ENCODE results near the gene SPRY1. TPM values are rescaled to one million over a fixed set of nuclear protein-coding genes. Genes with fewer than 3 reads are reported as not detected.

Gene SPRY1
- total RNA-seq, 2 experiments from 2014 or later = 0.13 to 0.79 TPM

GRCh38 chr4:123433976-123434375, 37.4 kb downstream of the SPRY1 start:
- TF ChIP-seq CTCF (conservative IDR thresholded peaks at IDR 0.05; ENCODE audit: low read length) (no peak), EZH2phosphoT487 (IDR thresholded peaks at IDR 0.05; ENCODE audit: borderline replicate concordance, low read depth, low read length) (no peak)
- H3K9me2 ChIP-seq (ENCODE audit: insufficient read depth, low read length) = no peaks in the 10 kb centered on the region
- intact Hi-C loops (cut with micrococcal nuclease; ENCODE audit: unreplicated experiment) = no loop called here
- POLR2A ChIA-PET = interaction anchor here (0.6 to 1.9 kb wide), 6 partner anchors 10 to 54 kb away, joined by 3 to 7 read pairs (median 4); no protein-coding TSS in a partner anchor
- no peak overlapping the region for H3K4me2 ChIP-seq (ENCODE audit: low read length)
- CTCF ChIA-PET (ENCODE audit: unreplicated experiment) = no interaction called here
- no peaks in the 10 kb centered on the region for H3K4me1 ChIP-seq (ENCODE audit: insufficient read depth, low read length, poor library complexity, severe bottlenecking)
- no peak overlapping the region for H3K4me3 ChIP-seq (ENCODE audit: low read depth, low read length, poor library complexity, severe bottlenecking)
- no peaks in the 10 kb centered on the region for H3K9me3 ChIP-seq (ENCODE audit: low read length)
- no peak overlapping the region for H3K27ac ChIP-seq (ENCODE audit: low read depth, low read length, poor library complexity, severe bottlenecking)
- H2AFZ ChIP-seq (ENCODE audit: low read length) = no peak overlapping the region
- H3K36me3 ChIP-seq (ENCODE audit: insufficient read depth, low read length) = no peaks in the 10 kb centered on the region; the same call in 1 of the 2 replicates
- BruUV-seq (replicated peaks) = no TSS peak
- DNase-seq (ENCODE audit: low spot score) = no peak
- no peaks in the 10 kb centered on the region for H3K79me2 ChIP-seq (ENCODE audit: insufficient read depth, low read depth, low read length)
- no peaks in the 10 kb centered on the region for H4K20me1 ChIP-seq (ENCODE audit: insufficient read depth, low read length)

GRCh38 chr4:123435246-123436113, 38.9 kb downstream of the SPRY1 start:
- intact Hi-C loops (cut with micrococcal nuclease; ENCODE audit: unreplicated experiment) = no loop called here
- no peak overlapping the region for H3K4me3 ChIP-seq (ENCODE audit: low read depth, low read length, poor library complexity, severe bottlenecking)
- CTCF ChIA-PET (ENCODE audit: unreplicated experiment) = no interaction called here
- H3K9me2 ChIP-seq (ENCODE audit: insufficient read depth, low read length) = no peaks in the 10 kb centered on the region
- DNase-seq (ENCODE audit: low spot score) = no peak
- no peak overlapping the region for H3K27ac ChIP-seq (ENCODE audit: low read depth, low read length, poor library complexity, severe bottlenecking)
- POLR2A ChIA-PET = interaction anchor here (0.6 to 1.9 kb wide), 7 partner anchors 9 to 1755 kb away, joined by 3 to 9 read pairs (median 3); partner anchors contain the start of gene SPRY1
- peak overlapping the region; percentile 35; the same call in 1 of the 2 replicates for H2AFZ ChIP-seq (ENCODE audit: low read length)
- H3K4me2 ChIP-seq (ENCODE audit: low read length) = no peak overlapping the region
- no peaks in the 10 kb centered on the region for H3K79me2 ChIP-seq (ENCODE audit: insufficient read depth, low read depth, low read length)
- TF ChIP-seq EZH2phosphoT487 (IDR thresholded peaks at IDR 0.05; ENCODE audit: borderline replicate concordance, low read depth, low read length) = no peak
- no peak for TF ChIP-seq CTCF (conservative IDR thresholded peaks at IDR 0.05; ENCODE audit: low read length)
- no peaks in the 10 kb centered on the region for H4K20me1 ChIP-seq (ENCODE audit: insufficient read depth, low read length)
- BruUV-seq (replicated peaks) = no TSS peak
- no peaks in the 10 kb centered on the region for H3K9me3 ChIP-seq (ENCODE audit: low read length)
- H3K36me3 ChIP-seq (ENCODE audit: insufficient read depth, low read length) = no peaks in the 10 kb centered on the region; the same call in 1 of the 2 replicates
- H3K4me1 ChIP-seq (ENCODE audit: insufficient read depth, low read length, poor library complexity, severe bottlenecking) = no peaks in the 10 kb centered on the region

Measured in OCI-LY7 (cell line).